Gastroesophageal sphincter (tissue), 4 donors: Measurements from ENCODE around the gene RXRB. TPM values are rescaled to one million over a fixed set of nuclear protein-coding genes. Genes with fewer than 3 reads are reported as not detected.

Source experiments
- ATAC-seq: fragments of 150-250 bp; one replicate; pipeline ENCODE4 v1.9.1; 2016; ENCODE audit warnings: mild to moderate bottlenecking, moderate library complexity
- H3K27ac ChIP-seq, 4 donors: fragments of 200-600 bp; sonication (generic) in 3 of 4; 1 replicate in 3 of 4; 2 replicates in 1 of 4; pipeline ENCODE4 v1.5.1; 2016 to 2019
- H3K27me3 ChIP-seq: fragments of 200-600 bp; sonication (generic); one replicate; pipeline ENCODE4 v1.5.1; 2019
- H3K36me3 ChIP-seq, 2 donors: fragments of 200-600 bp; sonication (generic); one replicate each; pipeline ENCODE4 v1.5.1; 2019; ENCODE audit warnings: control low read depth in 1 of 2
- H3K4me1 ChIP-seq, 3 donors: fragments of 200-600 bp; sonication (generic); 1 replicate in 2 of 3; 2 replicates in 1 of 3; pipeline ENCODE4 v1.5.1; 2016 to 2019; ENCODE audit warnings: control low read depth in 2 of 3
- H3K4me3 ChIP-seq, 2 donors: fragments of 200-600 bp; sonication (generic); one replicate each; pipeline ENCODE4 v1.5.1; 2019; ENCODE audit warnings: mild to moderate bottlenecking in 1 of 2, moderate library complexity in 1 of 2
- H3K9me3 ChIP-seq, 3 donors: fragments of 200-600 bp; sonication (generic); one replicate each; pipeline ENCODE4 v1.5.1; 2017 to 2019; ENCODE audit warnings: control low read depth in 2 of 3
- EP300 ChIP-seq: sonication (generic); formaldehyde crosslinking; IDR thresholded peaks from one replicate; pipeline ENCODE4 v1.6.1; 2017; ENCODE audit warnings: antibody characterized with exemption, mild to moderate bottlenecking
- POLR2A ChIP-seq, 2 donors: fragments of 450-650 bp; IDR thresholded peaks; one replicate each; pipeline ENCODE4 v1.6.1; 2017; ENCODE audit warnings: antibody characterized with exemption in 2 of 2, mild to moderate bottlenecking in 2 of 2, moderate library complexity in 1 of 2
- POLR2AphosphoS5 ChIP-seq: sonication (generic); formaldehyde crosslinking; IDR thresholded peaks from one replicate; pipeline ENCODE4 v1.6.1; 2017; ENCODE audit warnings: antibody characterized with exemption
- WGBS, 2 donors: methylation state at CpG; one replicate each; pipeline ENCODE4 v1.1.5; 2018; ENCODE audit warnings: low coverage in 1 of 2; 5-methylcytosine and 5-hydroxymethylcytosine counted together
- total RNA-seq, 4 donors: library from RNA; depleted of rRNA; stranded (reverse); fragments of >200 nt; gene quantifications; one replicate each; pipeline ENCODE4 v1.1.0, GENCODE V29; 2016
- TF ChIP-seq, protein P1 (sequence below), 4 experiments: fragments of 200-600 bp in 2 of 4; fragments of 450-650 bp in 2 of 4; sonication (generic) in 1 of 4; IDR thresholded peaks; one replicate each; pipeline ENCODE4 v1.5.1; 2017 to 2019; ENCODE audit warnings: antibody characterized with exemption in 4 of 4, mild to moderate bottlenecking in 2 of 4, moderate library complexity in 2 of 4

The RXRB gene
- total RNA-seq, 4 donors from 2014 or later = 20.0 to 38.8 (median 28.9) TPM

DNA sequence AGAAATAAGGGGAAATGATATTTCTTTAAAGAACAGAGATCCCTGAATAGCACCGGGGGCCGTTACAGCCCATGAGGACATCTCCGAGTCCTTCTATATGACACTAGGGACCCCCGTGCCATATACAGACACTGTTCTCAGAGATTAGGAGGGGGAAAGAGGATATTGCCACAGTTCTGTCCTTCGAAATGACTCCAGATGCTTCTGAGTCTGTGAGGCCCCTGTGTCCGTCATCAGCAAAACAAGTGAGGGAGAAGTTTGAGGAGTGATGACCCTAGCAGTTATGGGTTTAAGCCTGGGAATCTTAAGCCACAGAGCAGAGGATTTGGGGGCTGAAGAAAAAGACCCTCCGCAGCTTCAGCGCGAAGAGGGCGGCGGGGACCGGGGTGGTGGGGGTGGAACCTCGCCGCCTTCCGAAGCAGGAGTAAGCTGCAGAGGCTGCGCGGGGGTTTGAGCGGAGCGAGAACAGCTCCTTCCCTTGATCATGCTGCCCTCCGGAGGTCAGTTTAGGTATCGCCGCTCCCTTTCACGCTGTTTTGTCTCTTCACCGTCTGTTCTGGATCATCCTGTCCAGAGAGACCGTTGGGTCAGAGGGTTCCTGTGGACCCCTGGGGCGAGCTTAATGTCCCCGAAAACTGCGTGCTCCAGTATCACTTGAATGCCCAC is 47.6 kb upstream of the RXRB start:
- H3K27me3 ChIP-seq = peaks cover 13% of the 10 kb centered on the region
- peak; percentile 51 for ATAC-seq
- WGBS, 2 donors = 3 to 13% methylated on average over 6 to 8 of the region's 28 CpGs
- H3K36me3 ChIP-seq = peaks cover 0 to 18% of the 10 kb centered on the region in 2 donors
- H3K4me1 ChIP-seq = peaks cover 3 to 32% (median 20%) of the 10 kb centered on the region in 3 donors
- H3K4me3 ChIP-seq = peak overlapping the region; percentile 24 to 57
- no peaks in the 10 kb centered on the region for H3K9me3 ChIP-seq
- H3K27ac ChIP-seq = peak overlapping the region; percentile 86 to 92 (median 88)
- TF ChIP-seq EP300 = no peak
- TF ChIP-seq POLR2AphosphoS5 = peak; percentile 25
- TF ChIP-seq POLR2A (IDR thresholded peaks at IDR 0.05) = no peak
- TF ChIP-seq, protein P1, sequence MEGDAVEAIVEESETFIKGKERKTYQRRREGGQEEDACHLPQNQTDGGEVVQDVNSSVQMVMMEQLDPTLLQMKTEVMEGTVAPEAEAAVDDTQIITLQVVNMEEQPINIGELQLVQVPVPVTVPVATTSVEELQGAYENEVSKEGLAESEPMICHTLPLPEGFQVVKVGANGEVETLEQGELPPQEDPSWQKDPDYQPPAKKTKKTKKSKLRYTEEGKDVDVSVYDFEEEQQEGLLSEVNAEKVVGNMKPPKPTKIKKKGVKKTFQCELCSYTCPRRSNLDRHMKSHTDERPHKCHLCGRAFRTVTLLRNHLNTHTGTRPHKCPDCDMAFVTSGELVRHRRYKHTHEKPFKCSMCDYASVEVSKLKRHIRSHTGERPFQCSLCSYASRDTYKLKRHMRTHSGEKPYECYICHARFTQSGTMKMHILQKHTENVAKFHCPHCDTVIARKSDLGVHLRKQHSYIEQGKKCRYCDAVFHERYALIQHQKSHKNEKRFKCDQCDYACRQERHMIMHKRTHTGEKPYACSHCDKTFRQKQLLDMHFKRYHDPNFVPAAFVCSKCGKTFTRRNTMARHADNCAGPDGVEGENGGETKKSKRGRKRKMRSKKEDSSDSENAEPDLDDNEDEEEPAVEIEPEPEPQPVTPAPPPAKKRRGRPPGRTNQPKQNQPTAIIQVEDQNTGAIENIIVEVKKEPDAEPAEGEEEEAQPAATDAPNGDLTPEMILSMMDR (IDR thresholded peaks at IDR 0.05) = peak; percentile 97 to 99 (median 98)

DNA sequence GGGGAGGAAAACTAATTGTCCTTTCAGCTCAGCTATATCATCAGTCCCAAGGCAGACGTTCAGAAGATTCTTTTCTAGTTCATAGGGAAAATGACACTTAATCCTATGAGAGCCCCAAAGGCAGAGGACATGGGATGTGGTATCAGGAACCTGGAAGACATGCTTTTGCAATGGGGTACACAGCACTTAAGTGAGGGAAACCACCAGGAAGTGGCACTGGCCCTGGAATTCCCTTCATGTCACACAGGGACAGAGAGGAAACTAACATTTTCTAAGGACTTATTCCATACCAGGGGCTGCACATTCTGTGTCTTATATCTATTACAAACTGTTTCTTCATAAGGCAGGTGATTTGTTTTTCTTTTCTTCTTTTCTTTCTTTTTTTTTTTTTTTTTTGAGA is 43.0 kb upstream of the RXRB start:
- TF ChIP-seq POLR2AphosphoS5 = no peak
- no peak for TF ChIP-seq POLR2A (IDR thresholded peaks at IDR 0.05)
- TF ChIP-seq EP300 = no peak
- TF ChIP-seq, protein P1 (IDR thresholded peaks at IDR 0.05) = no peak
- peaks cover 0 to 9% (median 6%) of the 10 kb centered on the region in 3 donors for H3K4me1 ChIP-seq
- H3K36me3 ChIP-seq = no peaks in the 10 kb centered on the region
- WGBS, 2 donors = 13 to 50% methylated on average over 1 of the region's 1 CpG
- H3K4me3 ChIP-seq = no peak overlapping the region
- no peak overlapping the region for H3K27ac ChIP-seq
- H3K27me3 ChIP-seq = peaks cover 40% of the 10 kb centered on the region
- no peak for ATAC-seq
- H3K9me3 ChIP-seq = no peaks in the 10 kb centered on the region

DNA sequence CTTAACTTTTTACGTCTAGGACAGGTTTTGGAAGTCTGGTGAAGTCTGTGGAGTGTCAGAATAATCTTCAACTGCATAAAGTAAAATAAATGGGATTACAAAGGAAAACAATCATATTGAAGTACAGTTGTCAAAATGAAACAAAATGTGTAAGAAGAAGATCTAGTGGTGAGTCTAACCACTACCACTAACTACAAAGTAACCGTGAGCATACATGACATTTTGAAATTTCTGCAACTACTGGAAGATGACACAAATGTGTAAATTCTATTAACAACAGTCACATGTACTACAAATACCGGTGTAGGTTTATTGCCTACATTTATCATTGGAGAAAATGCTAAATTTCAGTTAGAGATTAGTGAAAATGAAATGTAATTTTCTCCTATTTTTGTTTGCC is 41.5 kb upstream of the RXRB start:
- H3K36me3 ChIP-seq = no peaks in the 10 kb centered on the region
- ATAC-seq = no peak
- peaks cover 51% of the 10 kb centered on the region for H3K27me3 ChIP-seq
- TF ChIP-seq EP300 (no peak), POLR2A (IDR thresholded peaks at IDR 0.05) (no peak), POLR2AphosphoS5 (no peak)
- TF ChIP-seq, protein P1 (IDR thresholded peaks at IDR 0.05) = no peak
- 44 to 47% methylated on average over 3 of the region's 3 CpGs for WGBS, 2 donors
- no peaks in the 10 kb centered on the region for H3K9me3 ChIP-seq
- H3K4me3 ChIP-seq = no peak overlapping the region
- no peak overlapping the region for H3K27ac ChIP-seq
- no peaks in the 10 kb centered on the region for H3K4me1 ChIP-seq

DNA sequence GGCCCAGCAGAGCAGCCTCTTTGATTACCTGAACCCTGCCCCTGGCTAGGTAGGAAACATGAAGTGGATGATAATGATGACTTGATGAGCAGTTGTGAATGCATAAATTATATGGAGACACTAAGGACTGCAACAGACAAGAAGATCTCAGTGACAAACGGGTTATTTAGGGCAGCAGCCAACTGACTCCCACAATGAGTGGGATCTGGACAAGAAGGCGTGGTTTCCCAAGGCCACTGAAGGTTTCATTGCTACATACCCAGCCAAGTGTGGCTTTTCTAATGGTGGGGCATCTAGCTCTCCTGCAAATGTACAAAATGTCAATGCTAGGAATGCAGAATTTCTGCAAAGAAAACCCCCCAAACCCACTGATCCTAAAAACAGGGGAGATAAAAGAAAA is 37.3 kb upstream of the RXRB start:
- TF ChIP-seq POLR2A (IDR thresholded peaks at IDR 0.05) (no peak), POLR2AphosphoS5 (no peak), EP300 (no peak)
- TF ChIP-seq, protein P1 (IDR thresholded peaks at IDR 0.05) = no peak
- Histone ChIP-seq H3K9me3 (no peaks in the 10 kb centered on the region), H3K36me3 (no peaks in the 10 kb centered on the region), H3K27ac (no peak overlapping the region), H3K27me3 (peaks cover 66% of the 10 kb centered on the region), H3K4me1 (no peaks in the 10 kb centered on the region), H3K4me3 (no peak overlapping the region)
- WGBS, 2 donors = 64 to 67% methylated on average over 2 of the region's 2 CpGs
- no peak for ATAC-seq

DNA sequence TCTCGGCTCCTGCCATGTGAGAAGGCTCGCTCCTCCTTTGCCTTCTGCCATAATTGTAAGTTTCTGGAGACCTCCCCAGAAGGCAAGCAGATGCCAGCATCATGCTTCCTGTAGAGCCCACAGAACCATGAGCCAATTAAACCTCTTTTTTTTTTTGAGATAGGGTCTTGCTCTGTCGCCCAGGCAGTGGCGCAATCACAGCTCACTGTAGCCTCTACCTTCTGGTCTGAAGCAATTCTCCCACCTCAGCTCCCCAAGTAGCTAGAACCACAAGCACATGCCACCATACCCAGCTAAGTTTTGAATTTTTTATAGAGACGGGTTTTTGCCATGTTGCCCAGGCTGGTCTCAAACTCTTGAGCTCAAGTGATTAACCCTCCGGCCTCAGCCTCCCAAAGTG is 36.4 kb upstream of the RXRB start:
- Histone ChIP-seq H3K27me3 (peaks cover 71% of the 10 kb centered on the region), H3K4me1 (no peaks in the 10 kb centered on the region), H3K4me3 (no peak overlapping the region), H3K9me3 (no peaks in the 10 kb centered on the region), H3K27ac (no peak overlapping the region), H3K36me3 (no peaks in the 10 kb centered on the region)
- 76 to 92% methylated on average over 4 to 6 of the region's 6 CpGs for WGBS, 2 donors
- TF ChIP-seq POLR2AphosphoS5 (no peak), EP300 (no peak), POLR2A (IDR thresholded peaks at IDR 0.05) (no peak)
- TF ChIP-seq, protein P1 (IDR thresholded peaks at IDR 0.05) = no peak
- no peak for ATAC-seq
